ENCODE measurements around the gene ZSCAN31. TPM values are rescaled to one million over a fixed set of nuclear protein-coding genes. Genes with fewer than 3 reads are reported as not detected.

Gene ZSCAN31
- total and polyA plus RNA-seq, 9 of the 15 experiments (the other 6 are each of a cell fraction or from before 2014, with no cell fraction given) = 3.9 to 12.1 (median 7.0) TPM

GRCh38 chr6:28337121-28337520, 1.2 kb upstream of the ZSCAN31 start (continued):
- no peak for TF ChIP-seq POLR2AphosphoS2 (IDR thresholded peaks at IDR 0.05; ENCODE audit: low read length)
- TF ChIP-seq, protein P1, sequence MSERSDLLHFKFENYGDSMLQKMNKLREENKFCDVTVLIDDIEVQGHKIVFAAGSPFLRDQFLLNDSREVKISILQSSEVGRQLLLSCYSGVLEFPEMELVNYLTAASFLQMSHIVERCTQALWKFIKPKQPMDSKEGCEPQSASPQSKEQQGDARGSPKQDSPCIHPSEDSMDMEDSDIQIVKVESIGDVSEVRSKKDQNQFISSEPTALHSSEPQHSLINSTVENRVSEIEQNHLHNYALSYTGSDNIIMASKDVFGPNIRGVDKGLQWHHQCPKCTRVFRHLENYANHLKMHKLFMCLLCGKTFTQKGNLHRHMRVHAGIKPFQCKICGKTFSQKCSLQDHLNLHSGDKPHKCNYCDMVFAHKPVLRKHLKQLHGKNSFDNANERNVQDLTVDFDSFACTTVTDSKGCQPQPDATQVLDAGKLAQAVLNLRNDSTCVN (CRISPR knock-in tag; IDR thresholded peaks at IDR 0.05) = no peak
- TF ChIP-seq PHB2 (IDR thresholded peaks at IDR 0.05; ENCODE audit: low read depth) = no peak
- no peak for TF ChIP-seq POU5F1 (IDR thresholded peaks at IDR 0.05; ENCODE audit: borderline replicate concordance, low read depth, low read length, partially characterized antibody)
- TF ChIP-seq, protein P2, sequence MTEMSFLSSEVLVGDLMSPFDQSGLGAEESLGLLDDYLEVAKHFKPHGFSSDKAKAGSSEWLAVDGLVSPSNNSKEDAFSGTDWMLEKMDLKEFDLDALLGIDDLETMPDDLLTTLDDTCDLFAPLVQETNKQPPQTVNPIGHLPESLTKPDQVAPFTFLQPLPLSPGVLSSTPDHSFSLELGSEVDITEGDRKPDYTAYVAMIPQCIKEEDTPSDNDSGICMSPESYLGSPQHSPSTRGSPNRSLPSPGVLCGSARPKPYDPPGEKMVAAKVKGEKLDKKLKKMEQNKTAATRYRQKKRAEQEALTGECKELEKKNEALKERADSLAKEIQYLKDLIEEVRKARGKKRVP (CRISPR knock-in tag; IDR thresholded peaks at IDR 0.05) = 0 out of 2 replicates have a peak, but pooled peaks have one; percentile 4

DNA sequence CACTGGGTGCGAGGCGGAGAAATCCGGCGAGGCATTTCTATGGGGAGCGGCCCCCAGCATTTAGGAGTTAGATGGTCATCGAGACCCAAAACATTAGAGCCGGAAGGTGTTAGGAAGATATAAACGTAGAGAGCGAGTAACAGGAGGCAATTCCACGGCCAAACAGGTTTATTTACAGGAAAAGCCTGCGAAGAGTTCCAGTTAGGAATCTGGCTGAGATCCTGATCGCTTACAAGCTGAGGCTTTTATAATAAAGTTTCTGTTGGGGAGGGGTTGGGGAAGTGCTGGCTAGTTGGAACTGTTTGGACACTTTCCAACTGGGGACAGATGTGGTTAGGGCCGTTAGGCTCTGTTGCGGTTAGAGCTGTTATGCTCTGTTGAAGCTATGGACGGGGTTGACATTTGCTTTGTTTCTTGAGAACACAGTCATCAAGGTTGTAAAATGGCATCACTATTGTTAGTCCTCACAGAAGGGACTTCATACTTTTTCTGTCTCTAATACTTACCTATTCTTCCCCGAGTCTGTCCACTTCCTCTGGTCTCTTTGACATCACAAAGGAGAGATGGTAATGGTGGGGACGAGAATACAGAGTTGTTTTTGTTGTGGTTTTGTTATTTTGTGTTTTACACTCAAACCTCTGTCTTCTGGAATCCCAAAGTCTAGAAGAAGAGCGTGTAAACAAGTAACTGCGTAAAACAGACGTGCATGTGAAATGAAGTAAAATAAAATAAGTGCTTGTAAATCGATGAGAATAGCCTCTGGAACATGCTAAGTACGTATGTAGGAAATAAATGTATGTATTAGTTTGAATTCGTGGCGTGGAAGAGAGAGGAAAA, 554 bp upstream of the ZSCAN31 start:
- POLR2A ChIA-PET = interaction anchor here (0.6 to 6.4 kb wide), 46 partner anchors 9 to 588 kb away, joined by 3 to 80 read pairs (median 4); partner anchors contain the start of genes PGBD1, ZKSCAN3, ZKSCAN4 and ZKSCAN8
- TF ChIP-seq NBN (IDR thresholded peaks at IDR 0.05; ENCODE audit: low read depth) (no peak; the same call in 1 of the 2 replicates), CTBP1 (IDR thresholded peaks at IDR 0.05; ENCODE audit: borderline replicate concordance) (no peak), FOXJ2 (tag; IDR thresholded peaks at IDR 0.05) (peak; percentile 80; the same call in 1 of the 2 replicates), ZNF717 (CRISPR knock-in tag; IDR thresholded peaks at IDR 0.05) (peak; percentile 85; the same call in 1 of the 2 replicates), TAL1 (IDR thresholded peaks at IDR 0.05) (peak; percentile 57; the same call in 1 of the 2 replicates), PHF20 (IDR thresholded peaks at IDR 0.05; ENCODE audit: partially characterized antibody) (no peak), BACH1 (tag; IDR thresholded peaks at IDR 0.05) (peak; percentile 96), PHTF2 (CRISPR knock-in tag; IDR thresholded peaks at IDR 0.05) (peak; percentile 78; the same call in 1 of the 2 replicates), OTX1 (CRISPR knock-in tag; IDR thresholded peaks at IDR 0.05) (peak; percentile 98), ZNF311 (CRISPR knock-in tag; IDR thresholded peaks at IDR 0.05) (peak; percentile 97), MAFF (IDR thresholded peaks at IDR 0.05; ENCODE audit: low read length) (no peak), SPI1 (IDR thresholded peaks at IDR 0.05; ENCODE audit: borderline replicate concordance, low read depth, low read length) (peak; percentile 92)
- TF ChIP-seq, protein P3, sequence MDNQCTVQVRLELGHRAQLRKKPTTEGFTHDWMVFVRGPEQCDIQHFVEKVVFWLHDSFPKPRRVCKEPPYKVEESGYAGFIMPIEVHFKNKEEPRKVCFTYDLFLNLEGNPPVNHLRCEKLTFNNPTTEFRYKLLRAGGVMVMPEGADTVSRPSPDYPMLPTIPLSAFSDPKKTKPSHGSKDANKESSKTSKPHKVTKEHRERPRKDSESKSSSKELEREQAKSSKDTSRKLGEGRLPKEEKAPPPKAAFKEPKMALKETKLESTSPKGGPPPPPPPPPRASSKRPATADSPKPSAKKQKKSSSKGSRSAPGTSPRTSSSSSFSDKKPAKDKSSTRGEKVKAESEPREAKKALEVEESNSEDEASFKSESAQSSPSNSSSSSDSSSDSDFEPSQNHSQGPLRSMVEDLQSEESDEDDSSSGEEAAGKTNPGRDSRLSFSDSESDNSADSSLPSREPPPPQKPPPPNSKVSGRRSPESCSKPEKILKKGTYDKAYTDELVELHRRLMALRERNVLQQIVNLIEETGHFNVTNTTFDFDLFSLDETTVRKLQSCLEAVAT (IDR thresholded peaks at IDR 0.05) = peak; percentile 66 to 98; a peak in 3 of 4 replicates

More for the DNA sequence above, 554 bp upstream of the ZSCAN31 start:
- in situ Hi-C loops (cut with MboI) = no loop called here
- intact Hi-C loops (cut with micrococcal nuclease) = loop anchor here (1.0 to 5.0 kb wide), 6 partner anchors 18 to 529 kb away; partner anchors contain the start of genes PGBD1 and ZSCAN26
- Histone ChIP-seq H3K4me1 (replicated peaks in 1 of 2; ENCODE audit: control insufficient read depth in 2 of 2, insufficient read depth in 2 of 2, low read length in 2 of 2) (peaks cover 23 to 43% of the 10 kb centered on the region in 2 experiments), H3K27me3 (ENCODE audit: control insufficient read depth in 2 of 2, insufficient read depth in 2 of 2, low read length in 2 of 2) (no peaks in the 10 kb centered on the region), H3K9me1 (ENCODE audit: control insufficient read depth, insufficient read depth, low read length) (no peaks in the 10 kb centered on the region), H3K36me3 (ENCODE audit: control insufficient read depth, insufficient read depth, low read length) (no peaks in the 10 kb centered on the region), H3K4me3 (peak overlapping the region; percentile 69), H3K27ac (ENCODE audit: extremely low read depth, low read depth, low read length) (peak overlapping the region; percentile 98), H3K4me2 (ENCODE audit: insufficient read depth, low read length) (peak overlapping the region; percentile 95), H2AFZ (ENCODE audit: low read depth, low read length) (peak overlapping the region; percentile 61), H4K20me1 (replicated peaks; ENCODE audit: control insufficient read depth, insufficient read depth, low read length) (no peaks in the 10 kb centered on the region), H3K9me3 (replicated peaks; ENCODE audit: control insufficient read depth, insufficient read depth, low read depth, low read length) (peaks cover 6% of the 10 kb centered on the region; the same call in 1 of the 2 replicates), H3K9ac (ENCODE audit: insufficient read depth in 1 of 2, low read depth in 2 of 2, low read length in 2 of 2) (peak overlapping the region; percentile 96 to 99), H3K79me2 (ENCODE audit: control insufficient read depth, insufficient read depth, low read length) (peaks cover 37% of the 10 kb centered on the region)
- peak; percentile 46 to 95 (median 58) for DNase-seq (ENCODE audit: extremely low read depth in 1 of 4, low spot score in 3 of 4)
- peak; percentile 90 for FAIRE-seq
- under 1% methylated on average over 24 of the region's 24 CpGs for WGBS (ENCODE audit: insufficient coverage, low coverage, missing lambda C conversion rate)
- CTCF ChIA-PET (ENCODE audit: low intra/inter-chr PET ratio) = interaction anchor here (0.6 kb wide), 1 partner anchor 478 kb away, joined by 4 read pairs; no protein-coding TSS in a partner anchor
- ATAC-seq = peak; percentile 76
- BruUV-seq (replicated peaks) = TSS peak; percentile 82

Measured in K562 (cell line).